ENCODE data around the gene CMTM2. TPM values are rescaled to one million over a fixed set of nuclear protein-coding genes. Genes with fewer than 3 reads are reported as not detected.

CMTM2 gene
- total and polyA plus RNA-seq, 5 experiments from 2014 or later: 0.18 to 0.58 TPM; not detected in 3

DNA sequence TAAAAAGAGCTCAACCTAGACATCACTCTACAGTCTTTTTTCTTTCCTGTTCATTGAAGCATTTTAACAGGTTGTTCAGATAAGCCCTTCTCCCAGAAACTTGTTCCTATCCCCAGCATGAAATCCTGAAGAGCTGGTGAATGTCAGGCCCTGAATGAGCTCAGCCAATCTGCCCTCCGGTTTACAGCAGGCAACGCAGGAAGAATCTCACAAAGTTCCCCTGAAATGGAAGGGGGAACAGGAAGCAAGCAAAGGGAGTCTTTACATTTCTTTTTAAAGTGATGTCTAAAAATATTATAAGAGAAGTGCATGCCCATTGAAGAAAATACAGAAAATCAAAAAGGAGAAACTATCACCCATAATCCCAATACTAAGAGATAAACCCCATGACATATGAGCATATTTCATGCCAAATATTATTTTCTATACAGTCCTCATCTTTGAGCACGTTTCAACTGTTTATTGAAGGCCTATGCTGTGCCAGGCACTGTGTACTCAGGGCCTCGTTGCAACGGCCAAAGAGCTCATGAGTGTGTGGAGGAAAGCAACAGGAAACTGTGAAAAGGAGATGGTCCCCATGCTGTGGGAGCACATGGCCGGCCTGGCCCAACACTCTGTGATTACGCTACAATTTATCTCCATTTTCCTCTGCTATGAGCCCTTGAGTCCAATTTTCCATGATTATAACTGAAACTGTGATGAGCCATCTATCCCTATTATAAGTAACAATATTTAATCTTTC is 35.1 kb upstream of the CMTM2 start:
- Mint-ChIP-seq H3K27ac (peak overlapping the region in 7 of 10 donors; percentile 6 to 85 (median 49)), H3K36me3 (no peaks in the 10 kb centered on the region)

DNA sequence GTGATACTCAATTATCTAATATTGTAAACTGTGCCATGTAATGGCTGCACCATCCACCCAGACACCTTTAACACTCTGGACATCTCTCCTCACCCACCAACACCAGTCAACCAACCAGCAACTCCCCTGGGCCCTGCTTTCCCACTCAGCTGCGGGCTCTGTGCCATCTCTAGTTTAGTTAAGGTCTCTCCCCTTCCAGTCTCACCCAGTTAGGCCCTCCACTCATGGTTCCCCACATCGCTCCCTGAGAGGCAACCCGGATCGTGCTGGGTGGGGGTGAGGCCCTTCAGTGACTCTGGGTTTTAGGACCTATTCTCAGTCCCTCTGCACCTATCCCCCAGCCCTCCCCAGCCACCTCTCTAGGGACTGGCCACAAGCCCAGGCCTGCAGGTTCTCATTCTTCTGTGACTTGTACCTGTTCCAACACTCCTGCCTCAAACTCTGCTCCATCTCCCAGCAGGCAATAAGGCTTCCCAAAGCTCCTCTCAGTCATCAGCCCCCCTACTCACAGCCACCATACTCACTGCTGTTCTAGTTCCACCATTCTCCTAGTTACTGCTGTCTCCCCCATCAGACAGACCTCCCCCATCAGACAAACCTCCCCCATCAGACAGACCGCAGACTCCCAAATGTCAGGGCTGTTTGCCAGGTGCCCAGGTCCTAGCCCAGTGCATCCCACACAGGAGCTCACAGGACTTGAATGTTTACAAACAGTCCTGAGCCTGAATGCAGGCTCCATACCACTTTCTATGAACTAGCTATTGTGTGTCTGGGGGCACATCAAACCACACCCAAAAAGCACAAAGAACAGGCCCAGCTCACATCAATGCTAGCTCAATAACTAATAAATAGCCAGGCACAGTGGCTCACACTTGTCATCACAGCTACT is 31.9 kb upstream of the CMTM2 start:
- Mint-ChIP-seq H3K4me3 (peak overlapping the region in 2 of 10 donors; percentile 49 to 56), H3K4me1 (peaks cover 24 to 76% (median 39%) of the 10 kb centered on the region in 4 donors)
- no peak for ATAC-seq

More for the DNA sequence above, 35.1 kb upstream of the CMTM2 start:
- Mint-ChIP-seq H3K4me1 (peaks cover 20 to 66% (median 31%) of the 10 kb centered on the region in 4 donors), H3K4me3 (no peak overlapping the region), H3K9me3 (no peaks in the 10 kb centered on the region), H3K27me3 (no peaks in the 10 kb centered on the region)
- POLR2A ChIA-PET: interaction anchor here (1.8 to 14.3 kb wide), 2 partner anchors 8 to 20 kb away, joined by 7 to 213 read pairs; partner anchors contain the start of gene CKLF
- DNase-seq (no peak), ATAC-seq (no peak)

DNA sequence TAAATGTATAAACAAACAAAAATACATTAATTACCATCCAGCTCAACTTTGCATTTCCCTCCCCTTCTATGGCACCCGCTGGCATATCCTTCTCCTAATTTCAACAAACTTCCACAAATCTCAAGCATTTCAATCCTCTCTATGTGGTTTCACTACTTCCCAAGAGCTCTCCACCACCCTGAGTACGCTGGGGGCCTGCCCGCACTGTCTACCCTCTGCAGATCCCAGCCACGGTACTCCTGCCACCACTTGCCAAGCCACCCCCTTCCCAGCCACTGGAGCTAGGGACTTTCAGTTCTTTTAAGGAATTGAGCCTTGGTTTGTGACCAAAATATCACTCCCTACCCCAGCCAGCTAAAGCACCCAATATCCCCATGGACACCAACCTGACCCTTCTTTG is 31.2 kb upstream of the CMTM2 start:
- peaks cover 0 to 1% (median 0%) of the 10 kb centered on the region in 9 donors for H3K9me3 Mint-ChIP-seq
- peaks cover 0 to 2% (median 0%) of the 10 kb centered on the region in 5 donors for H3K27me3 Mint-ChIP-seq
- H3K27ac Mint-ChIP-seq: peak overlapping the region; percentile 81 to 98 (median 94)
- peaks cover 29 to 83% (median 45%) of the 10 kb centered on the region in 4 donors for H3K4me1 Mint-ChIP-seq
- peak overlapping the region in 7 of 10 donors; percentile 24 to 87 (median 77) for H3K4me3 Mint-ChIP-seq
- DNase-seq: no peak
- POLR2A ChIA-PET: interaction anchor here (0.5 to 14.3 kb wide), 4 partner anchors 8 to 69 kb away, joined by 3 to 213 read pairs (median 4); no protein-coding TSS in a partner anchor
- H3K36me3 Mint-ChIP-seq: no peaks in the 10 kb centered on the region
- ATAC-seq: no peak

More for the DNA sequence above, 31.9 kb upstream of the CMTM2 start:
- Mint-ChIP-seq H3K27me3 (peaks cover 0 to under 1% (median 0%) of the 10 kb centered on the region in 5 donors), H3K27ac (peak overlapping the region; percentile 79 to 98 (median 92)), H3K36me3 (no peaks in the 10 kb centered on the region), H3K9me3 (peaks cover 0 to under 1% (median 0%) of the 10 kb centered on the region in 9 donors)
- POLR2A ChIA-PET: interaction anchor here (0.5 to 14.3 kb wide), 4 partner anchors 8 to 68 kb away, joined by 3 to 213 read pairs (median 4); no protein-coding TSS in a partner anchor
- DNase-seq: no peak

DNA sequence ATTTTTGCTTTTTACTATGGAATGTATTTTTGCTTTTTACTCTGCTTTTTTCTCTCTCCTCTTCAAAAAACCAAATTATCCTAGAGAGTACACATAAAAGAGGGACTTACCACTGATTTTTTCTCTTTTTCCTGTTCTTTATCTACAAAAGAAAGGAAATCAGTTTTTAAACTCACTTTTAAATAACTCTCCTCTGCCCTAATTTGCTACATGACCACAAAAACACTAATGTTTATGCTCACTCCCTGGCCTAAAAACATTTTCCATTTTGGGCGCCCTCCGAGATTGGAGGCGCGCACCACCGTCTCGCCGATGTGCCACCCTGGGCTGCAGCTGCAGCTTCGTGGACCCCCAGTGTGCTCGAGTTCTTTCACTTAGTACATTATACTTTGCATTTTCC is 30.4 kb upstream of the CMTM2 start:
- no peak for ATAC-seq
- Mint-ChIP-seq H3K27ac (peak overlapping the region; percentile 81 to 98 (median 94)), H3K27me3 (peaks cover 0 to 2% (median 0%) of the 10 kb centered on the region in 5 donors), H3K4me1 (peaks cover 36 to 86% (median 52%) of the 10 kb centered on the region in 4 donors), H3K4me3 (peak overlapping the region; percentile 52 to 87 (median 78)), H3K9me3 (peaks cover 0 to 1% (median 0%) of the 10 kb centered on the region in 9 donors), H3K36me3 (no peaks in the 10 kb centered on the region)
- POLR2A ChIA-PET: interaction anchor here (0.8 to 14.3 kb wide), 5 partner anchors 9 to 61 kb away, joined by 3 to 213 read pairs (median 3); no protein-coding TSS in a partner anchor
- DNase-seq: peak in 1 of 10 donors; percentile 13

DNA sequence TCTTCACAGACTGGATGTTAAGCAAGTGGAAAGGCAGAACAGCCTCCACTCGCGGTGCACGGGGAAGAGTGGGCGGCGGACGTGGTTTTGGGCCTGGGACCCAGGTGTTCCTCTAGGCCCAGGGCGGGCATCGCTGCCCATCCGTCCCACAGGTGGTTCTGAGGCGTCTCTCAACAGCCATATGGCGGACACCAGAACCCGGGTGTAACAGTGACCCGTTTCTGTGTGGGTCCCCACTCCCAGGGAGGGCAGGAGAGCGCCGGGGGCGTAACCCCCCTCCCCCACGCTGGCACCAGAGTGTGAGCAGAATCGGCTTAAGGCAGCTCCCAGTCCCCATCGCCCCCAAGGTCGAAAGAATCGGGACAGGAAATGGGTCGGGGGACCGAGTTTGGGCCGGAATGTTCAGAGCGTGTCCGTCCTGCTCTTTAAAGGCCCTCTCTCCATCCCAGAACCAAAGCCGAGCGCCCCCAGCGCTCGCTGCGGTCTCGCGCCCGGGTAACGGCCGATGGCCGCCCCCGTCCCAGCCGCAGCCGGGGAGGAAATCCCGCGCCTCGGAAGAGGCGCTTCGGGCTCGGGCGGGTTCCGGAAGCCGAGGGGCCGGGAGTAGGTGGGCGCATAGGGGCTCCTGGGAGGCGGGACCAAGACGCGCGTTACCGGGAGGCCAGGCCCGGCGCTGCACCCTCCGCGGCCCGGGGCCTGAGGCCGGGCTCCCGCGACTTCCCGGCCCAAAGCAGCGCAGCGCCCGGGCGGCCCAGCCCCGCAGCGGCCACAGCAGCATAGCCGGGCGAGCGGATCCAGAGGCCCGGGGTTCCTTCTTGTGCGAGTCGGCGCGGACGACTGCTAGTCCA is 29.8 kb upstream of the CMTM2 start, which contains the start of gene TK2:
Gene TK2, minus strand, starts transcription at position 839 of the 848 bp plus-strand sequence. Its CDS starts 61 bp downstream, at position 778.
- peaks cover 0 to 2% (median 0%) of the 10 kb centered on the region in 3 donors for H3K36me3 Mint-ChIP-seq
- peaks cover 43 to 86% (median 58%) of the 10 kb centered on the region in 4 donors for H3K4me1 Mint-ChIP-seq
- peak within 1 kb of the TSS; percentile 81 to 98 (median 94) for H3K27ac Mint-ChIP-seq
- peaks cover 0 to 2% (median 0%) of the 10 kb centered on the region in 5 donors for H3K27me3 Mint-ChIP-seq
- ATAC-seq: peak; percentile 26 to 27
- H3K4me3 Mint-ChIP-seq: peak within 1 kb of the TSS; percentile 52 to 99 (median 93)
- POLR2A ChIA-PET: interaction anchor here (0.8 to 14.3 kb wide), 5 partner anchors 25 to 61 kb away, joined by 3 to 213 read pairs (median 3); no protein-coding TSS in a partner anchor
- peak; percentile 21 to 70 (median 58) for DNase-seq
- H3K9me3 Mint-ChIP-seq: peaks cover 0 to 1% (median 0%) of the 10 kb centered on the region in 9 donors

DNA sequence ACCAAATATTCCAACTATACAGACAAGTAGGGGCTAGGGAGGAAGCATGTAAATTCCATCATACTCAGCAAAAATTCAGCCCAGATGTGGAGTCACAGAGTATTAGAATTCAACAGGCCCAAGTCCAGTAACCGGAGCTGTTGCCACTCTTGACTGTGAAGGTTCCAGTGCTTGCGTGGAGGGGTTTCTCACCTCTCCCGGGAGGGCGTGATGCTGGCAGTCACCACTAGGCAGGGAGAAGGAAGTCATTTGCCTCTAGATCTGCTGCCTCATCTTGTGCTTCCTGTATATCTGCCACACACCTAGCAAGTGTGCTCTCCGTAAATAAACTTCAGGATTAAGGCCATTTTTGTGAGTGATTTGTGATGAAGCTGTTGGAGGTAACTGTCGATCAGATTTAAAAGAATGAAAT is 27.9 kb upstream of the CMTM2 start:
- Mint-ChIP-seq H3K4me3 (peak overlapping the region; percentile 92 to 99 (median 96)), H3K36me3 (peaks cover 0 to 16% (median 0%) of the 10 kb centered on the region in 3 donors), H3K4me1 (peaks cover 58 to 92% (median 77%) of the 10 kb centered on the region in 4 donors), H3K27me3 (peaks cover 0 to 2% (median 0%) of the 10 kb centered on the region in 5 donors), H3K9me3 (peaks cover 0 to 1% (median 0%) of the 10 kb centered on the region in 9 donors), H3K27ac (peak overlapping the region; percentile 88 to 97 (median 95))
- peak; percentile 42 to 58 for ATAC-seq
- DNase-seq: peak; percentile 26 to 73 (median 56)
- POLR2A ChIA-PET: interaction anchor here (0.9 to 14.3 kb wide), 10 partner anchors 8 to 279 kb away, joined by 3 to 213 read pairs (median 9); partner anchors contain the start of genes CMTM2 and CMTM3

DNA sequence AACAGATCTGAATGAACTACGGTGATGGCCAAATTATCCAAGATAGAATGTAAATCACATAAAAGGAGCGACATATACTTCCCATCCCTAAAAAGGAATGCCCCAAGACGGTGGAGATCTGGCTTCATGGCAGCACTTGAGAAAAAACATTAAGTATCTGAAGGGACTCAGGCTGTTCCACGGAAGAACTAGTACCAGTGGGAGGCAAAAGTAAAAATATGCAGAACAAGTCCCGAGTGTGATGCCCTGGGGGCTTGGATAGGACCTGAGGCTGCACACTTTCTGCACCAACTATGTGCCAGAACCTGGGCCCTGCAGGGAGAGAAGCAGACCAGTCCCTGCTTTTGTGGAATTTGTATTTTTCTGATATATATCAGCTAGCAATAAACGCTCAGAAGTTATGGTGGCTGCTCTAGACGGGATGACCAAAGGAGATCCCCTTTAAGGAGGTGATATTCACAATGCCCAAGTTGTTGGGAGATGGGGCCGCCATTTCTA is 27.4 kb upstream of the CMTM2 start:
- Mint-ChIP-seq H3K27ac (peak overlapping the region; percentile 88 to 97 (median 95)), H3K36me3 (peaks cover 0 to 16% (median 0%) of the 10 kb centered on the region in 3 donors), H3K4me3 (peak overlapping the region; percentile 92 to 99 (median 96)), H3K27me3 (peaks cover 0 to 2% (median 0%) of the 10 kb centered on the region in 5 donors), H3K9me3 (peaks cover 0 to 1% (median 0%) of the 10 kb centered on the region in 9 donors), H3K4me1 (peaks cover 58 to 88% (median 77%) of the 10 kb centered on the region in 4 donors)
- ATAC-seq (peak in 1 of 2 donors; percentile 1), DNase-seq (no peak)
- POLR2A ChIA-PET: interaction anchor here (0.6 to 14.3 kb wide), 17 partner anchors 8 to 1011 kb away, joined by 3 to 213 read pairs (median 4); partner anchors contain the start of genes CMTM2, CMTM3, CTCF and DYNC1LI2

DNA sequence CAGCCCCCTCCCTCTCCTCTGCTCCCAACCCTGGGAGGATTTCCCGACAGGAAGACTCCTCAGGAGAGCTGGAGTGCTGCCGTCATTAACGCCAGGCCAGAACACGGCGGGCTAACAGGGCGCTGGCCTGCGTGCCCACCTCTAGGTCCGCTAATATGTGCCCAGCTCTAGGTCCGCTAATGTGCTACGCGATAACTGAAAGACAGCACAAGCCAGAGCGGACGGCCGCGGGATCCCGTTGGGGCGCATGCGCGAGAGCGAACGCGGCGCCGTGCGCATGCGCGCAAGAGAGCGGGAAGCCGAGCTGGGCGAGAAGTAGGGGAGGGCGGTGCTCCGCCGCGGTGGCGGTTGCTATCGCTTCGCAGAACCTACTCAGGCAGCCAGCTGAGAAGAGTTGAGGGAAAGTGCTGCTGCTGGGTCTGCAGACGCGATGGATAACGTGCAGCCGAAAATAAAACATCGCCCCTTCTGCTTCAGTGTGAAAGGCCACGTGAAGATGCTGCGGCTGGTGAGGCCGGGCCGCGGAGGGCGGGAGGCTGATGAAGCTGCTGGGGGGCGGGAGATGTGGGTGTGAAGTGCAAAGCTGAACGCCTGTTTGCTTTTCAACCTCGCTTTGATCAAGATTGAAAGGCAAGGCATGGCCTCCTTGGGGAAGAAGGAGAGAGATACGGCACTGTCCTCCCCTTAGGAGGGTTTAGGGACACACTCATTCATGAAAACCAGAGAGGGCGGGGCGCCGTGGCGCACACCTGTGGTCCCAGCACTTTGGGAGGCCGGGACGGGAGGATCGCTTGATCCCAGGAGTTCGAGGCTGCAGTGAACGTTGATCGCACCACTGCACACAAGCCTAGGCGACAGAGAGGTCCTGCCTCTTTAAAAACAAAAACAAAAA is 26.7 kb upstream of the CMTM2 start, which contains the start of gene CKLF:
Gene CKLF, plus strand, starts transcription at position 291 of the 892 bp plus-strand sequence. Its CDS starts 140 bp downstream, at position 431.
- Mint-ChIP-seq H3K4me3 (peak within 1 kb of the TSS; percentile 92 to 99 (median 96)), H3K27me3 (peaks cover 0 to 2% (median 0%) of the 10 kb centered on the region in 5 donors), H3K4me1 (peaks cover 59 to 84% (median 76%) of the 10 kb centered on the region in 4 donors), H3K36me3 (peaks cover 0 to 21% (median 0%) of the 10 kb centered on the region in 3 donors), H3K9me3 (peaks cover 0 to 1% (median 0%) of the 10 kb centered on the region in 9 donors), H3K27ac (peak within 1 kb of the TSS; percentile 88 to 97 (median 95))
- ATAC-seq (peak; percentile 67 to 71), DNase-seq (peak; percentile 86 to 93 (median 90))
- POLR2A ChIA-PET: interaction anchor here (0.6 to 14.3 kb wide), 20 partner anchors 9 to 1010 kb away, joined by 3 to 213 read pairs (median 4); partner anchors contain the start of genes CMTM2, CMTM3, CTCF and DYNC1LI2

DNA sequence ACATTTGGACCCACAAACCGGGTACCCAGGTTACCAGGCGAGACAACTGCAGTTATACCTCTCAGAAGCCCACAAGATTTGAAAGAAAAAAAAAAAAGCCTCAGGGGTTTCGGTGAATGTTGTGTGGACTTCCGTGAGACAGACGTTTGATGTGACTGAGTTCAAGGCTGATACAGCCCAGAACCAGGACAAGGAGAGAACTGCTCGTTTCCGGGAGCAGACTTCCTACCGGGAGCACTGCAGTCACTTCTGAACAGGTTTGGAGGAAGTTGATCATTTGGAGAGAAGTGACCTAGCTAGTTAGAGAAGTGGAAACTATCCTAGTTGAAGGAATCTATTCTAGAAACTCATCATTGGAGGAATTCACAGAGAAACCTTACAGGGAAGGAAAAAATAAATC is 26.0 kb upstream of the CMTM2 start:
- Mint-ChIP-seq H3K9me3 (peaks cover 0 to 1% (median 0%) of the 10 kb centered on the region in 9 donors), H3K36me3 (peaks cover 0 to 27% (median 0%) of the 10 kb centered on the region in 3 donors), H3K27me3 (peaks cover 0 to 2% (median 0%) of the 10 kb centered on the region in 5 donors), H3K27ac (peak overlapping the region; percentile 76 to 97 (median 94)), H3K4me1 (peaks cover 57 to 84% (median 75%) of the 10 kb centered on the region in 4 donors), H3K4me3 (peak overlapping the region; percentile 92 to 99 (median 96))
- DNase-seq (peak in 4 of 10 donors; percentile 13 to 27 (median 16)), ATAC-seq (no peak)
- POLR2A ChIA-PET: interaction anchor here (0.6 to 14.3 kb wide), 11 partner anchors 10 to 296 kb away, joined by 3 to 213 read pairs (median 4); partner anchors contain the start of genes CMTM2, CMTM3 and DYNC1LI2
